MM.1S (cell line): Measurements from ENCODE around the gene AGAP1.

Source experiments
- DNase-seq: peaks from one replicate; pipeline ENCODE4 v3.0.0-alpha.2; 2015
- H2AFZ ChIP-seq: fragments of 300-600 bp; sonication (generic); 2 replicates; pipeline ENCODE4 v1.6.0; 2016; ENCODE audit warnings: antibody characterized with exemption, low read length
- H3F3A ChIP-seq: fragments of 300-600 bp; sonication (generic); 2 replicates; pipeline ENCODE4 v1.6.1; 2016; ENCODE audit warnings: mild to moderate bottlenecking, antibody characterized with exemption, low read length, moderate library complexity, mixed read lengths; ENCODE audit not compliant: insufficient read depth
- H3K27ac ChIP-seq: fragments of 300-600 bp; sonication (generic); 2 replicates; pipeline ENCODE4 v1.5.1; 2016; ENCODE audit warnings: mild to moderate bottlenecking, low read length
- H3K27me3 ChIP-seq: fragments of 300-600 bp; sonication (generic); replicated peaks from 2 replicates; pipeline ENCODE4 v1.6.0; 2016; ENCODE audit warnings: low read length; ENCODE audit not compliant: insufficient read depth
- H3K36me3 ChIP-seq: fragments of 300-600 bp; sonication (generic); replicated peaks from 2 replicates; pipeline ENCODE4 v1.6.1; 2016; ENCODE audit warnings: mild to moderate bottlenecking, low read length, mixed read lengths; ENCODE audit not compliant: insufficient read depth
- H3K4me1 ChIP-seq: fragments of 300-600 bp; sonication (generic); 2 replicates; pipeline ENCODE4 v1.6.1; 2016; ENCODE audit warnings: low read length, mixed read lengths
- H3K4me2 ChIP-seq: fragments of 300-600 bp; sonication (generic); 2 replicates; pipeline ENCODE4 v1.6.0; 2016; ENCODE audit warnings: low read depth, low read length
- H3K4me3 ChIP-seq: fragments of 300-600 bp; sonication (generic); 2 replicates; pipeline ENCODE4 v1.5.1; 2016; ENCODE audit warnings: low read length, mixed read lengths
- H3K79me2 ChIP-seq: fragments of 300-600 bp; sonication (generic); 2 replicates; pipeline ENCODE4 v1.6.1; 2016; ENCODE audit warnings: mixed run types, low read length, mixed read lengths
- H3K9ac ChIP-seq: fragments of 300-600 bp; sonication (generic); 2 replicates; pipeline ENCODE4 v1.6.1; 2016; ENCODE audit warnings: low read length, mixed read lengths
- H3K9me2 ChIP-seq: fragments of 300-600 bp; sonication (generic); replicated peaks from 2 replicates; pipeline ENCODE4 v1.6.1; 2016; ENCODE audit warnings: mild to moderate bottlenecking, low read length, mixed read lengths; ENCODE audit not compliant: insufficient read depth
- H3K9me3 ChIP-seq: fragments of 300-600 bp; sonication (generic); replicated peaks from 2 replicates; pipeline ENCODE4 v1.6.1; 2016; ENCODE audit warnings: mild to moderate bottlenecking, low read length, mixed read lengths; ENCODE audit not compliant: insufficient read depth
- H4K20me1 ChIP-seq: fragments of 300-600 bp; sonication (generic); 2 replicates; pipeline ENCODE4 v1.6.1; 2016; ENCODE audit warnings: mild to moderate bottlenecking, low read length, moderate library complexity, mixed read lengths; ENCODE audit not compliant: insufficient read depth
- EZH2 ChIP-seq: fragments of 300-600 bp; sonication (generic); optimal IDR thresholded peaks from 2 replicates; pipeline ENCODE3; 2017; ENCODE audit warnings: low read depth, mild to moderate bottlenecking, antibody characterized with exemption, low read length, mixed read lengths
- EZH2phosphoT487 ChIP-seq: fragments of 300-600 bp; sonication (generic); IDR thresholded peaks from 2 replicates; pipeline ENCODE4 v1.6.1; 2018; ENCODE audit warnings: antibody characterized with exemption, low read length
- TF ChIP-seq, protein P1 (sequence below): fragments of 300-600 bp; sonication (generic); IDR thresholded peaks from 2 replicates; pipeline ENCODE4 v1.5.1; 2016; ENCODE audit warnings: antibody characterized with exemption, low read length, mixed read lengths

AGAP1 gene

DNA sequence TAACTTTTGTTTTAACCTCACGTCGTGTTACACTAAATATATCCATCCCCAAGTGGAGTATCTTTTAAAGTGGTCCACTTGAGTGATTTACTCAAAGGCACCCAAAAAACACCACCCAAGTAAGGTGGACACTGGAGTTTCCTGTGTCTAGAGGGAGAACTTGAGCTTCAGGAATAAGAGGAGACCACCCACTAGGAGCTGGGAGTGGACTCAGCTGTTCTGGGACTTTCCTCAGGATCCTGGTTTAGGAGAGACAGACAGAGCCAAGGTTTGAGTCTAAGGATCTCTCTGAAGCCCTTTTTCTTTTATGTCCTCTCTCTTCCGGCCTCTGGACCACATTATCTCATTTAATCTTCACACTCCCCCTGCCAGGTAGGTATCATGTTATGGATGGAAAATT lies 523.6 kb downstream of the AGAP1 start:
- Histone ChIP-seq H3K79me2 (no peaks in the 10 kb centered on the region), H4K20me1 (no peaks in the 10 kb centered on the region), H2AFZ (no peak overlapping the region), H3K27ac (no peak overlapping the region), H3K9ac (no peak overlapping the region), H3F3A (no peaks in the 10 kb centered on the region), H3K36me3 (no peaks in the 10 kb centered on the region), H3K9me2 (no peaks in the 10 kb centered on the region), H3K9me3 (no peaks in the 10 kb centered on the region), H3K4me1 (no peaks in the 10 kb centered on the region), H3K27me3 (no peaks in the 10 kb centered on the region), H3K4me3 (no peak overlapping the region), H3K4me2 (no peak overlapping the region)
- DNase-seq: no peak
- TF ChIP-seq, protein P1, sequence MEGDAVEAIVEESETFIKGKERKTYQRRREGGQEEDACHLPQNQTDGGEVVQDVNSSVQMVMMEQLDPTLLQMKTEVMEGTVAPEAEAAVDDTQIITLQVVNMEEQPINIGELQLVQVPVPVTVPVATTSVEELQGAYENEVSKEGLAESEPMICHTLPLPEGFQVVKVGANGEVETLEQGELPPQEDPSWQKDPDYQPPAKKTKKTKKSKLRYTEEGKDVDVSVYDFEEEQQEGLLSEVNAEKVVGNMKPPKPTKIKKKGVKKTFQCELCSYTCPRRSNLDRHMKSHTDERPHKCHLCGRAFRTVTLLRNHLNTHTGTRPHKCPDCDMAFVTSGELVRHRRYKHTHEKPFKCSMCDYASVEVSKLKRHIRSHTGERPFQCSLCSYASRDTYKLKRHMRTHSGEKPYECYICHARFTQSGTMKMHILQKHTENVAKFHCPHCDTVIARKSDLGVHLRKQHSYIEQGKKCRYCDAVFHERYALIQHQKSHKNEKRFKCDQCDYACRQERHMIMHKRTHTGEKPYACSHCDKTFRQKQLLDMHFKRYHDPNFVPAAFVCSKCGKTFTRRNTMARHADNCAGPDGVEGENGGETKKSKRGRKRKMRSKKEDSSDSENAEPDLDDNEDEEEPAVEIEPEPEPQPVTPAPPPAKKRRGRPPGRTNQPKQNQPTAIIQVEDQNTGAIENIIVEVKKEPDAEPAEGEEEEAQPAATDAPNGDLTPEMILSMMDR: no peak
- TF ChIP-seq EZH2phosphoT487 (no peak), EZH2 (no peak)

DNA sequence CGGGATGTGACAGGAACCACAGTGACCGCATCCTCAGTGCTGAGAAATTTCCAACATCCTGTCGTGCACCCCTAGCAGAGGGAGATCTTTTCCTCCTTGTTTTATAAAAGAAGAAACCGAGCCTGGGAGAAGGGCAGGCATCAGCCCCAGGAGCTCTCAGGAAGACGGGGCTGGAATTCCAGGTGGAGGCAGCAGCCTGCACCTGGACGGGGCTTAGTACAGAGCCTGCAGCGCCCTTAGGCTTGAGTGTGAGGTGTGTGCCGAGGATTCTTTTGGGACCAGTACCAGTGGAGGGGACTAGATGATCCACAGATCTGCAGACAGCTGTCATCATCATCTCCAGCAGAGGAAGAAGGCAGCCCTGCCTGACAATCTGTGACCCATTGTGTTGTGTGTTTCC lies 525.6 kb downstream of the AGAP1 start:
- Histone ChIP-seq H3F3A (no peaks in the 10 kb centered on the region), H4K20me1 (no peaks in the 10 kb centered on the region), H3K9ac (no peak overlapping the region), H2AFZ (no peak overlapping the region), H3K4me1 (no peaks in the 10 kb centered on the region), H3K4me3 (no peak overlapping the region), H3K27me3 (no peaks in the 10 kb centered on the region), H3K36me3 (no peaks in the 10 kb centered on the region), H3K27ac (no peak overlapping the region), H3K9me3 (no peaks in the 10 kb centered on the region), H3K4me2 (no peak overlapping the region), H3K79me2 (no peaks in the 10 kb centered on the region), H3K9me2 (no peaks in the 10 kb centered on the region)
- DNase-seq: no peak
- no peak for TF ChIP-seq EZH2
- TF ChIP-seq EZH2phosphoT487: no peak
- TF ChIP-seq, protein P1: no peak

DNA sequence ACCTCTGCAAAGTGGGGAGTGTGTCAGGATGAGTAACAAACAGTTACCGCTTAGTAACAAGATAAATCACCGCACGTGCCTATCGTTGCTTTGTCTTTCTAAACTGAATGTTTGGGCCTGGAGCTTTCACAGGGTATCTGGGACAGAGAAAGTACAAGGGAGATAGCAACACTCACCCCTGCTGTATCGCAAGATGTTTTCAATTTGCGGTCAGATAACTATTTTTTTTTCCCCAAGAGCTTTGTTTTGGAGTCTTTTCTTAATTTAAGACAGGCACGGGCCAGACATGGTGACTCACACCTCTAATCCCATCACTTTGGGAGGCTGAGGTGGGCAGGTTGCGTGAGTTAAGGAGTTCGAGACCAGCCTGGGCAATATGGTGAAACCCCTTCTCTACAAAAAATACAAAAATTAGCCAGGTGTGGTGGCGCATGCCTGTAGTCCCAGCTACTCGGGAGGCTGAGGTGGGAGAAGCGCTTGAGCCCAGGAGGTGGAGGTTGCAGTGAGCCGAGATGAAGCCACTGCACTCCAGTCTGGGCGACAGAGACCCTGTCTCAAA lies 527.7 kb downstream of the AGAP1 start:
- Histone ChIP-seq H3K4me3 (no peak overlapping the region), H3K9ac (no peak overlapping the region)

More for the DNA sequence above, 527.7 kb downstream of the AGAP1 start:
- Histone ChIP-seq H3K79me2 (no peaks in the 10 kb centered on the region), H3K4me2 (no peak overlapping the region), H3K4me1 (no peaks in the 10 kb centered on the region), H3K9me2 (no peaks in the 10 kb centered on the region), H3K27me3 (no peaks in the 10 kb centered on the region), H3K27ac (no peak overlapping the region), H3K9me3 (no peaks in the 10 kb centered on the region), H3F3A (no peaks in the 10 kb centered on the region), H2AFZ (no peak overlapping the region), H3K36me3 (no peaks in the 10 kb centered on the region), H4K20me1 (no peaks in the 10 kb centered on the region)
- TF ChIP-seq EZH2phosphoT487: no peak
- TF ChIP-seq, protein P1: no peak
- no peak for TF ChIP-seq EZH2
- DNase-seq: no peak
